ENCODE results near the gene NTRK3.

DNA sequence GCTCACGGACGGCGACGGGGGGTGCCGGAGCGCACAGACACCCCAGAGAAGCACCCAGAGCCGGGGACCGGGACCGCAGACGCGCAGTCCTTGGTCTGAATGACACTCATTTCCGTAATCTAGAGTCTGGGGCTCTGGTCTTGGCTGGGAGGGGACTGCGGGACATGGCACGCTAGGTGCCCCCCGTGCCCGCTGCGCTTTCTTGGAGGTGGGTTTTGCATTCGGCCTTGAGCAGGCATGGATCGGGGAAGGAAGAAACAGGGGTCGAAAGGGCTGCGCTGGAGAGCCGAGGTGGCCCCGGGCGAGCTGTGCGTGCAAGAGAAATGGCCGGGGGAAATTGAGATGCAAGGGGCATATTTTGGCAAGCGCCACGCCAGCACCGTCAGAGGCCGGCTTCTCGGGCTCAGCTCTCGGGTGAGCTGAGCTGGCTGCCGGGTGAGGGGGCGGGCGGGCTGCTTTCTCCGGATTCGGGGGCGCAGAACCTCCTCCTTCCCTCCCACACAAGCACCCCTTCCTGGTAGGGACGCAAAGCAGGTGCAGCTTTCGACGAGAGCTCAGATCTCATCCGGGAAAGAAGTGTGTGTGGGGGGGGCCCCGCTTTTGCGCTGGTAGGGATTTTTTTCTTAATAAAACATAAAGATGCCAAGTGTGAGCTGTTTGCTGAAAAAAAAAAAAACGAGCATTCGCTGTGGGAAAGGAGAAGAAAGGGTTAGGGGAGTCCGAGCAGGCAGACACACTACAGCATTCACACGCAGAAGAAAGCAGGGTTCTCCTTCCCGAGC, 963 bp upstream of the NTRK3 start:
- no peak for TF ChIP-seq EZH2 (IDR thresholded peaks at IDR 0.05; ENCODE audit: low read depth, low read length, severe bottlenecking)
- TF ChIP-seq SIN3A (conservative IDR thresholded peaks at IDR 0.05 in 1 of 2, IDR thresholded peaks at IDR 0.05 in 1 of 2; ENCODE audit: low read depth in 1 of 2, low read length in 2 of 2) = no peak
- TF ChIP-seq CTCF (IDR thresholded peaks at IDR 0.05; ENCODE audit: control extremely low read depth in 1 of 3, insufficient read depth in 1 of 3, low read depth in 1 of 3, low read length in 3 of 3) = no peak
